Activated CD8-positive, alpha-beta T cell treated with anti-CD3 and anti-CD28 coated beads for 36 hours (primary cell): ENCODE measurements around the gene CELF4. TPM values are rescaled to one million over a fixed set of nuclear protein-coding genes. Genes with fewer than 3 reads are reported as not detected.

ENCODE experiments used
- ATAC-seq: fragments of 200-7000 bp; cut with Tn5 transposase; one replicate; pipeline ENCODE4 v1.10.0; 2021; ENCODE audit warnings: mild to moderate bottlenecking, moderate library complexity
- CTCF ChIA-PET: fragments of 350-600 bp; sonication (Branson Sonifier 250); formaldehyde crosslinking; loops from one replicate; lab custom pipeline; 2021; ENCODE audit warnings: antibody characterized with exemption; lab: Charles Lee
- POLR2A ChIA-PET: fragments of 350-600 bp; sonication (Branson Sonifier 250); formaldehyde crosslinking; loops from one replicate; lab custom pipeline; 2021; ENCODE audit warnings: antibody characterized with exemption; lab: Charles Lee
- DNase-seq: peaks from one replicate; pipeline ENCODE4 v3.0.0-alpha.2; 2020
- H3K27ac Mint-ChIP-seq: one replicate; pipeline ENCODE4 v1.8.0; 2021; ENCODE audit warnings: mild to moderate bottlenecking, mixed read lengths
- H3K27me3 Mint-ChIP-seq: one replicate; pipeline ENCODE4 v1.8.0; 2021; ENCODE audit warnings: mixed read lengths
- H3K36me3 Mint-ChIP-seq: one replicate; pipeline ENCODE4 v1.8.0; 2021; ENCODE audit warnings: low read depth, mixed read lengths
- H3K4me1 Mint-ChIP-seq: one replicate; pipeline ENCODE4 v1.8.0; 2021; ENCODE audit warnings: low read depth, mixed read lengths
- H3K4me3 Mint-ChIP-seq: one replicate; pipeline ENCODE4 v1.8.0; 2021; ENCODE audit warnings: mild to moderate bottlenecking, moderate library complexity, mixed read lengths
- H3K9me3 Mint-ChIP-seq: one replicate; pipeline ENCODE4 v1.8.0; 2021; ENCODE audit warnings: mixed read lengths
- CTCF ChIP-seq: fragments of 200-600 bp; IDR thresholded peaks from one replicate; pipeline ENCODE4 v1.8.0; 2022; ENCODE audit warnings: antibody characterized with exemption, mild to moderate bottlenecking
- intact Hi-C: fragments of 100-400 bp; cut with micrococcal nuclease; formaldehyde crosslinking; loops from one replicate; pipeline ENCODE4 v1.10.0; 2022
- total RNA-seq, 2 experiments: library from RNA; stranded (reverse); gene quantifications; one replicate each; pipeline ENCODE4 v1.2.3, GENCODE V29; 2021

CELF4 gene
- total RNA-seq, 2 experiments from 2014 or later = not detected

DNA sequence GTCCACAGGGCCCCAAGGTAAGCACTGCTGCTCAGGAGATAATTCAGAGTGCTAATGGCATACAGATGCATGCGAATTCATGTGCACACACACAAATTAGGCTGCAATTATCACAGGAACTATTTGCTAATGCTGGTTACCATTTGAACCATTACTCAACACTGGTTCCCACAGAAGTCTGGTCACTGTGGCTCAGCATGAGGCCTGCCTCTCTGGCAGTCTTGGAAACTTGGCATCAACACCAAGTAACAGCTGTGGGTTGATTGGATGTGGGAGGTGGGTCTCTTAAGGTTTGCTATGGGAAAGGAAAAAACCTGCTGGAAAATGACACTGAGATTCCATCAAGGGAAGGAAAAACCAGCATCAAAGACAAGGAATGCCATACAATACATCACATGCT, 105.0 kb downstream of the CELF4 start:
- Mint-ChIP-seq H3K27me3 (peaks cover 4% of the 10 kb centered on the region), H3K9me3 (no peaks in the 10 kb centered on the region), H3K36me3 (no peaks in the 10 kb centered on the region), H3K4me3 (no peak overlapping the region), H3K27ac (no peak overlapping the region), H3K4me1 (no peaks in the 10 kb centered on the region)
- DNase-seq = no peak
- ChIA-PET POLR2A (no interaction called here), CTCF (no interaction called here)
- ATAC-seq = no peak
- TF ChIP-seq CTCF = no peak
- intact Hi-C loops = no loop called here

- ChIA-PET CTCF (interaction anchor here (0.9 to 1.1 kb wide), 2 partner anchors 73 to 81 kb away, joined by 3 read pairs; no protein-coding TSS in a partner anchor), POLR2A (no interaction called here)
- Mint-ChIP-seq H3K4me1 (no peaks in the 10 kb centered on the region), H3K36me3 (no peaks in the 10 kb centered on the region), H3K27ac (no peak overlapping the region), H3K9me3 (no peaks in the 10 kb centered on the region), H3K4me3 (no peak overlapping the region), H3K27me3 (peaks cover 2% of the 10 kb centered on the region)
- no peak for TF ChIP-seq CTCF
- intact Hi-C loops = no loop called here
- DNase-seq = no peak
- ATAC-seq = no peak
These were observed 106.9 kb downstream of the CELF4 start for GRCh38 chr18:37458697-37459096.

- no peak for DNase-seq
- Mint-ChIP-seq H3K27ac (no peak overlapping the region), H3K4me3 (no peak overlapping the region), H3K9me3 (no peaks in the 10 kb centered on the region), H3K36me3 (no peaks in the 10 kb centered on the region), H3K27me3 (peaks cover 2% of the 10 kb centered on the region), H3K4me1 (no peaks in the 10 kb centered on the region)
- no peak for TF ChIP-seq CTCF
- no peak for ATAC-seq
- intact Hi-C loops = no loop called here
- ChIA-PET POLR2A (no interaction called here), CTCF (interaction anchor here (0.9 to 1.1 kb wide), 2 partner anchors 72 to 82 kb away, joined by 3 read pairs; no protein-coding TSS in a partner anchor)
These were observed 107.8 kb downstream of the CELF4 start for GRCh38 chr18:37457753-37458152.

DNA sequence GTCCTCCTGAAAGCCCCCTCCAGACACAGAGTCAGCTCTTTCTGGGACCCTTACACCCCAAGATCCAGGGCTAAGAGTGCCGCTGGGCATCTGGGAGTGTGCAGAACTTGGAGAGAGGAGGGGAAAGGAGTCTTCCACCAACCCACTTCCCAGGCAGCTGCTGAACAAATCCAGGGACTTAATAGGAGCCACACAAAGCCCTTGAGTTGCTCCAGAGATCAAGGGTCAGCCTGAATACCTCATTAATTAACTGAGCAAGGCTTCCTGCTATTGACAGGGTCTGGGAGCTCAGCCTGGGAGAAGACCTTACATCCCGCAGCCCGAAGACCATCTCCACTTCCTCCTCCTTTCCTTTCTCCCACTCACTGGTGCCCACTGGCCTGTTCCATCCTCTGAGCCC, 108.3 kb downstream of the CELF4 start:
- ChIA-PET CTCF (interaction anchor here (1.1 kb wide), 1 partner anchor 72 kb away, joined by 3 read pairs; no protein-coding TSS in a partner anchor), POLR2A (no interaction called here)
- Mint-ChIP-seq H3K9me3 (no peaks in the 10 kb centered on the region), H3K27me3 (peaks cover under 1% of the 10 kb centered on the region), H3K36me3 (no peaks in the 10 kb centered on the region), H3K27ac (no peak overlapping the region), H3K4me1 (no peaks in the 10 kb centered on the region), H3K4me3 (no peak overlapping the region)
- intact Hi-C loops = no loop called here
- ATAC-seq (no peak), DNase-seq (no peak)
- no peak for TF ChIP-seq CTCF

DNA sequence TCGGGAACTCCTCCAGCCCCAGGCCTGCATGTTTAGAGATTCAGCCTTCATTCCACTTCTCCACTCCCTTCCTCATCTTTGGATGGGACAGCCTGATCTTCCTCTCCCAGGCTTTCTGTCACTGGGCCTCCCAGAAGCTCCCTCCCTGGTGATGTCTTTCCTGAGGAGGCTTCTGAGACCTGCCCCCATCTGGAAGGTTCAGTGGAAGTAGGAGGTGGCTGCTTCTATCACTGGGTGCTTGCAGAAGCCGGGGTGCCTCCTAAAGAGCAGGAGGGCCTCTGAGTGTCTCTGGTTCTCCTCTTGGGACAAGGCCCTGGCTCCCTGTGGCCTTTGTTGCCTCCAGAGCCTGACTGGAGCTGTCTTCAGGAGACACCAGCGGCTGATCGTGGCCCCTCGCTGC, 108.7 kb downstream of the CELF4 start:
- Mint-ChIP-seq H3K4me3 (no peak overlapping the region), H3K27me3 (no peaks in the 10 kb centered on the region), H3K27ac (no peak overlapping the region), H3K4me1 (no peaks in the 10 kb centered on the region), H3K36me3 (no peaks in the 10 kb centered on the region), H3K9me3 (no peaks in the 10 kb centered on the region)
- ChIA-PET CTCF (no interaction called here), POLR2A (no interaction called here)
- ATAC-seq (no peak), DNase-seq (no peak)
- intact Hi-C loops = no loop called here
- no peak for TF ChIP-seq CTCF
